A549 (cell line): ENCODE data around the gene BANK1. TPM values are rescaled to one million over a fixed set of nuclear protein-coding genes. Genes with fewer than 3 reads are reported as not detected.

ENCODE experiments used
- ATAC-seq, 2 experiments: fragments of 200-7000 bp in 1 of 2; fragments of >200 bp in 1 of 2; cut with Nextera tagmentation in 1 of 2; cut with Tn5 transposase in 1 of 2; 3 replicates each; pipeline versions ENCODE4 v1.8.0 to v1.9.1; 2018 to 2020; ENCODE audit warnings: mild to moderate bottlenecking in 1 of 2, moderate library complexity in 1 of 2
- CTCF ChIA-PET: fragments of 300-600 bp; sonication (Branson Sonifier 250); formaldehyde crosslinking; extraction: SDS; loops from one replicate; lab custom pipeline; 2021; ENCODE audit warnings: antibody characterized with exemption, inconsistent platforms; lab: Yijun Ruan, JAX
- POLR2A ChIA-PET: fragments of 350-600 bp; formaldehyde crosslinking; extraction: SDS; loops from one replicate; lab custom pipeline; 2021; ENCODE audit warnings: antibody characterized with exemption, inconsistent platforms; lab: Yijun Ruan, JAX
- DNase-seq, 2 experiments: peaks; one replicate each; pipeline versions ENCODE4 v3.0.0 to v3.0.0-alpha.2; 2011 to 2016; ENCODE audit warnings: low read depth in 1 of 2, low spot score in 1 of 2
- FAIRE-seq: peaks from 2 replicates; lab custom pipeline; 2011; peaks lifted over from hg19 to GRCh38; lab: Jason Lieb, UNC
- H3K27ac ChIP-seq, 2 experiments: fragments of >200 bp; sonication (Bioruptor Twin); formaldehyde crosslinking; 3 replicates each; pipeline ENCODE4 v1.5.1; 2016 to 2017
- H3K4me1 ChIP-seq: fragments of >200 bp; sonication (Bioruptor Twin); formaldehyde crosslinking; 3 replicates; pipeline ENCODE4 v1.6.1; 2016
- H3K4me2 ChIP-seq: fragments of >200 bp; sonication (Bioruptor Twin); formaldehyde crosslinking; 3 replicates; pipeline ENCODE4 v1.6.1; 2016
- H3K4me3 ChIP-seq: fragments of >200 bp; sonication (Bioruptor Twin); formaldehyde crosslinking; 3 replicates; pipeline ENCODE4 v1.5.1; 2016
- H3K9me3 ChIP-seq: fragments of >200 bp; sonication (Bioruptor Twin); formaldehyde crosslinking; 3 replicates; pipeline ENCODE4 v1.6.1; 2016
- CEBPB ChIP-seq, 2 experiments: fragments of >200 bp in 1 of 2; sonication (Bioruptor Twin) in 1 of 2; formaldehyde crosslinking in 1 of 2; IDR thresholded peaks; 2 replicates each; pipeline ENCODE4 v1.6.1; 2012 to 2016
- FOSL2 ChIP-seq, 2 experiments: fragments of 450-650 bp in 1 of 2; fragments of >200 bp in 1 of 2; sonication (Bioruptor Twin) in 1 of 2; formaldehyde crosslinking; IDR thresholded peaks; 2 replicates each; pipeline versions ENCODE4 v1.5.0 to v1.6.1; 2016 to 2020; ENCODE audit warnings: mild to moderate bottlenecking in 1 of 2, moderate library complexity in 1 of 2
- FOXS1 ChIP-seq: fragments of 250-450 bp; sonication (Bioruptor Pico); IDR thresholded peaks from 2 replicates; pipeline ENCODE4 v1.5.0; 2020; ENCODE audit warnings: mild to moderate bottlenecking, moderate library complexity
- GATA3 ChIP-seq: IDR thresholded peaks from 2 replicates; pipeline ENCODE4 v1.6.1; 2012; ENCODE audit warnings: borderline replicate concordance
- HDAC2 ChIP-seq: fragments of 200-600 bp; sonication (generic); IDR thresholded peaks from 2 replicates; pipeline ENCODE4 v1.6.1; 2016
- HMGXB4 ChIP-seq: fragments of 250-450 bp; sonication (Bioruptor Pico); IDR thresholded peaks from 2 replicates; pipeline ENCODE4 v1.5.0; 2021; ENCODE audit warnings: mild to moderate bottlenecking, moderate library complexity, borderline replicate concordance
- HOXA7 ChIP-seq: fragments of 250-450 bp; sonication (Bioruptor Pico); IDR thresholded peaks from 2 replicates; pipeline ENCODE4 v1.5.0; 2020; ENCODE audit warnings: mild to moderate bottlenecking, moderate library complexity
- NFE2L2 ChIP-seq: fragments of 150-350 bp; conservative IDR thresholded peaks from 2 replicates; pipeline ENCODE4 v1.6.1; 2014; ENCODE audit warnings: low read length
- RNF2 ChIP-seq: fragments of 200-600 bp; sonication (generic); IDR thresholded peaks from 2 replicates; pipeline ENCODE4 v1.6.1; 2016; ENCODE audit warnings: low read depth, mild to moderate bottlenecking, antibody characterized with exemption, moderate library complexity, borderline replicate concordance
- TFCP2L1 ChIP-seq: fragments of 250-450 bp; sonication (Bioruptor Pico); IDR thresholded peaks from 2 replicates; pipeline ENCODE4 v1.5.0; 2021; ENCODE audit warnings: mild to moderate bottlenecking
- ZC3H11A ChIP-seq: fragments of 450-650 bp; IDR thresholded peaks from 2 replicates; pipeline ENCODE4 v1.6.1; 2014; ENCODE audit warnings: antibody characterized with exemption, mild to moderate bottlenecking
- ZSCAN20 ChIP-seq: fragments of 250-450 bp; sonication (Bioruptor Pico); IDR thresholded peaks from 2 replicates; pipeline ENCODE4 v1.8.0; 2022; ENCODE audit warnings: mild to moderate bottlenecking, moderate library complexity
- WGBS: methylation state at CpG from one replicate; pipeline ENCODE4 v1.1.6; 2017; ENCODE audit errors: missing lambda C conversion rate; 5-methylcytosine and 5-hydroxymethylcytosine counted together
- polyA plus RNA-seq, 4 experiments: library from polyadenylated mRNA; depleted of rRNA in 3 of 4; stranded (reverse); fragments of >200 nt; fragmentation: RNase III in 1 of 4; extraction: RNeasy Plus Mini Kit Qiagen cat#74134 plus additional on column Dnase treatment in 1 of 4; gene quantifications; 2 replicates in 3 of 4; 3 replicates in 1 of 4; pipeline ENCODE4 v1.2.3, GENCODE V29; 2011 to 2017
- TF ChIP-seq, protein P1 (sequence below): fragments of 450-650 bp; IDR thresholded peaks from 2 replicates; pipeline ENCODE4 v1.6.1; 2014; ENCODE audit warnings: antibody characterized with exemption
- TF ChIP-seq, protein P2 (sequence below): IDR thresholded peaks from 2 replicates; pipeline ENCODE4 v1.6.1; 2012; ENCODE audit warnings: low read depth, borderline replicate concordance
- TF ChIP-seq, protein P3 (sequence below): fragments of 200-600 bp; sonication (generic); IDR thresholded peaks from 2 replicates; pipeline ENCODE4 v1.6.1; 2016; ENCODE audit warnings: antibody characterized with exemption, mild to moderate bottlenecking, moderate library complexity

Gene BANK1
- polyA plus RNA-seq, 2 of the 4 experiments (the other 2 are of a cell fraction), result 2.8 to 6.1 TPM

DNA sequence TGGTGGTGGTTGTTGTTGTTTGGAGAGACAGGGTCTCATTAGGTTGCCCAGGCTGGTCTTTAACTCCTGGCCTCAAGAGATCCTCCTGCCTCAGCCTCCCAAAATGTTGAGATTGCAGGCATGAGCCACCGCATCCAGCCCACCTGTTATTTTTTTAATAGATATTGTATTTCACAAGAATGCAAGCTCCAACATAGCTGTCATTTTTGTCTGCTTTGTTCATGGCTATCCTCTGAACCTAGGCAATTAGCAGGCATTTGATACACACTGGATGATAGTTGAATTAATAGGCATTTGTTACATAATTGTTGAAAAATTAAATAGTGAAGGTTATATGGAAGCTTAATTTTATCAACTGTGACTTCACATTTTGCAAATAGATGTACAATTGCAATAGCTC lies 64.7 kb downstream of the BANK1 start:
- 95% methylated on average over 1 of the region's 1 CpG for WGBS
- FAIRE-seq, result no peak
- POLR2A ChIA-PET, result no interaction called here

GRCh38 chr4:101856149-101856548 lies 65.6 kb downstream of the BANK1 start:
- TF ChIP-seq FOSL2 (IDR thresholded peaks at IDR 0.05) (no peak), FOSL2 (CRISPR knock-in tag; IDR thresholded peaks at IDR 0.05) (no peak), GATA3 (no peak), RNF2 (no peak), ZSCAN20 (no peak), TFCP2L1 (CRISPR knock-in tag) (no peak)
- TF ChIP-seq, protein P1, sequence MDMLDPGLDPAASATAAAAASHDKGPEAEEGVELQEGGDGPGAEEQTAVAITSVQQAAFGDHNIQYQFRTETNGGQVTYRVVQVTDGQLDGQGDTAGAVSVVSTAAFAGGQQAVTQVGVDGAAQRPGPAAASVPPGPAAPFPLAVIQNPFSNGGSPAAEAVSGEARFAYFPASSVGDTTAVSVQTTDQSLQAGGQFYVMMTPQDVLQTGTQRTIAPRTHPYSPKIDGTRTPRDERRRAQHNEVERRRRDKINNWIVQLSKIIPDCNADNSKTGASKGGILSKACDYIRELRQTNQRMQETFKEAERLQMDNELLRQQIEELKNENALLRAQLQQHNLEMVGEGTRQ, result no peak
- TF ChIP-seq, protein P2, sequence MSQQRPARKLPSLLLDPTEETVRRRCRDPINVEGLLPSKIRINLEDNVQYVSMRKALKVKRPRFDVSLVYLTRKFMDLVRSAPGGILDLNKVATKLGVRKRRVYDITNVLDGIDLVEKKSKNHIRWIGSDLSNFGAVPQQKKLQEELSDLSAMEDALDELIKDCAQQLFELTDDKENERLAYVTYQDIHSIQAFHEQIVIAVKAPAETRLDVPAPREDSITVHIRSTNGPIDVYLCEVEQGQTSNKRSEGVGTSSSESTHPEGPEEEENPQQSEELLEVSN, result no peak
- TF ChIP-seq, all 56 proteins: peak for 0
- Histone ChIP-seq H3K27ac (no peak overlapping the region), H3K9me3 (no peaks in the 10 kb centered on the region), H3K4me2 (no peak overlapping the region), H3K4me3 (no peak overlapping the region), H3K4me1 (no peaks in the 10 kb centered on the region)
- ATAC-seq (no peak), DNase-seq (no peak), FAIRE-seq (no peak)
- WGBS, result 67% methylated on average over 2 of the region's 2 CpGs
- ChIA-PET CTCF (interaction anchor here (1.5 kb wide), 1 partner anchor 18 kb away, joined by 6 read pairs; no protein-coding TSS in a partner anchor), POLR2A (no interaction called here)

More for the DNA sequence above, 64.7 kb downstream of the BANK1 start:
- CTCF ChIA-PET, result interaction anchor here (1.5 kb wide), 1 partner anchor 17 kb away, joined by 6 read pairs; no protein-coding TSS in a partner anchor
- DNase-seq (no peak), ATAC-seq (no peak)
- Histone ChIP-seq H3K4me3 (no peak overlapping the region), H3K9me3 (no peaks in the 10 kb centered on the region), H3K27ac (no peak overlapping the region), H3K4me1 (no peaks in the 10 kb centered on the region), H3K4me2 (no peak overlapping the region)
- TF ChIP-seq CEBPB (IDR thresholded peaks at IDR 0.05) (no peak), HOXA7 (CRISPR knock-in tag) (no peak), NFE2L2 (no peak), RNF2 (no peak), HMGXB4 (CRISPR knock-in tag) (no peak), FOXS1 (CRISPR knock-in tag) (no peak), ZC3H11A (no peak)

DNA sequence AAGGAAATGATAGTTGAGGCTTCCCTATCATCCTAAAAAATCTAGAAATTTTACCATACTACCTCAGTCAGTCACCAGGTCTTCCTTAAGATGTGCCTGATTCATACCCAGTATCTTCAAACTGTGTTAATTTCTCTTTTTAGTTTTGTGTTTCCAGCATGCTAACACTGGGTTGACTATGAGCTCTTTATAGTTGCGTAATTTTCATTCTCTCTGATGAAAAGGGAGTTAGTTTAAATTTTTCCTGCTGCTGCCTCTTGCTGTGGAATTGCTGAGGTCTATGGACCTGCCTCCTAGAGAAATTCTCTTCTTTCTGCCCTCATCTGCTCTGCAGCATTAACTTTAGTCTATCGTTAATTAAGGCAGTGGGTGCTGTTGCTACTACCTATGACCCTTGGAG lies 66.6 kb downstream of the BANK1 start:
- DNase-seq, result no peak
- no peak overlapping the region for H3K4me2 ChIP-seq
- no peak overlapping the region for H3K4me3 ChIP-seq
- CTCF ChIA-PET, result no interaction called here
- no peak for TF ChIP-seq HDAC2
- TF ChIP-seq, protein P3, sequence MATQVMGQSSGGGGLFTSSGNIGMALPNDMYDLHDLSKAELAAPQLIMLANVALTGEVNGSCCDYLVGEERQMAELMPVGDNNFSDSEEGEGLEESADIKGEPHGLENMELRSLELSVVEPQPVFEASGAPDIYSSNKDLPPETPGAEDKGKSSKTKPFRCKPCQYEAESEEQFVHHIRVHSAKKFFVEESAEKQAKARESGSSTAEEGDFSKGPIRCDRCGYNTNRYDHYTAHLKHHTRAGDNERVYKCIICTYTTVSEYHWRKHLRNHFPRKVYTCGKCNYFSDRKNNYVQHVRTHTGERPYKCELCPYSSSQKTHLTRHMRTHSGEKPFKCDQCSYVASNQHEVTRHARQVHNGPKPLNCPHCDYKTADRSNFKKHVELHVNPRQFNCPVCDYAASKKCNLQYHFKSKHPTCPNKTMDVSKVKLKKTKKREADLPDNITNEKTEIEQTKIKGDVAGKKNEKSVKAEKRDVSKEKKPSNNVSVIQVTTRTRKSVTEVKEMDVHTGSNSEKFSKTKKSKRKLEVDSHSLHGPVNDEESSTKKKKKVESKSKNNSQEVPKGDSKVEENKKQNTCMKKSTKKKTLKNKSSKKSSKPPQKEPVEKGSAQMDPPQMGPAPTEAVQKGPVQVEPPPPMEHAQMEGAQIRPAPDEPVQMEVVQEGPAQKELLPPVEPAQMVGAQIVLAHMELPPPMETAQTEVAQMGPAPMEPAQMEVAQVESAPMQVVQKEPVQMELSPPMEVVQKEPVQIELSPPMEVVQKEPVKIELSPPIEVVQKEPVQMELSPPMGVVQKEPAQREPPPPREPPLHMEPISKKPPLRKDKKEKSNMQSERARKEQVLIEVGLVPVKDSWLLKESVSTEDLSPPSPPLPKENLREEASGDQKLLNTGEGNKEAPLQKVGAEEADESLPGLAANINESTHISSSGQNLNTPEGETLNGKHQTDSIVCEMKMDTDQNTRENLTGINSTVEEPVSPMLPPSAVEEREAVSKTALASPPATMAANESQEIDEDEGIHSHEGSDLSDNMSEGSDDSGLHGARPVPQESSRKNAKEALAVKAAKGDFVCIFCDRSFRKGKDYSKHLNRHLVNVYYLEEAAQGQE, result no peak
- peak in 1 of 2 experiments; percentile 28; a peak in 1 of 4 replicates for TF ChIP-seq CEBPB (IDR thresholded peaks at IDR 0.05)
- no peak for FAIRE-seq
- H3K27ac ChIP-seq, result no peak overlapping the region
- POLR2A ChIA-PET, result no interaction called here
- H3K9me3 ChIP-seq, result no peaks in the 10 kb centered on the region
- ATAC-seq, result no peak
- H3K4me1 ChIP-seq, result no peaks in the 10 kb centered on the region
- 100% methylated on average over 2 of the region's 2 CpGs for WGBS
